HEK293T (cell line): Measurements from ENCODE around the gene SCN3A.

ENCODE experiments used
- CTCF ChIA-PET: fragments of 350-600 bp; formaldehyde crosslinking; extraction: SDS; loops from one replicate; lab custom pipeline; 2021; ENCODE audit warnings: antibody characterized with exemption, inconsistent platforms; lab: Yijun Ruan, JAX
- POLR2A ChIA-PET: fragments of 350-600 bp; formaldehyde crosslinking; extraction: SDS; loops from one replicate; lab custom pipeline; 2020; ENCODE audit warnings: antibody characterized with exemption, inconsistent platforms; lab: Yijun Ruan, JAX
- DNase-seq: peaks from one replicate; pipeline ENCODE4 v3.0.0; 2012; ENCODE audit warnings: mixed read lengths; ENCODE audit errors: extremely low spot score
- ARNT ChIP-seq: fragments of 450-650 bp; IDR thresholded peaks from 2 replicates; pipeline ENCODE4 v1.6.1; 2017; ENCODE audit warnings: mild to moderate bottlenecking
- BHLHE40 ChIP-seq: fragments of 450-650 bp; IDR thresholded peaks from 2 replicates; pipeline ENCODE4 v1.6.1; 2016; ENCODE audit warnings: mild to moderate bottlenecking, moderate library complexity, borderline replicate concordance
- CTBP1 ChIP-seq: fragments of 450-650 bp; IDR thresholded peaks from 2 replicates; pipeline ENCODE4 v1.6.1; 2016; ENCODE audit warnings: borderline replicate concordance
- ELF4 ChIP-seq: fragments of 450-650 bp; IDR thresholded peaks from 2 replicates; pipeline ENCODE4 v1.6.1; 2017; ENCODE audit warnings: antibody characterized with exemption
- FOXA1 ChIP-seq: fragments of 450-650 bp; IDR thresholded peaks from 2 replicates; pipeline ENCODE4 v1.6.1; 2016; ENCODE audit warnings: mild to moderate bottlenecking
- FOXK2 ChIP-seq: fragments of 450-650 bp; IDR thresholded peaks from 2 replicates; pipeline ENCODE4 v1.6.1; 2016; ENCODE audit warnings: mild to moderate bottlenecking
- FOXM1 ChIP-seq: fragments of 450-650 bp; IDR thresholded peaks from 2 replicates; pipeline ENCODE4 v1.6.1; 2017; ENCODE audit warnings: mild to moderate bottlenecking, borderline replicate concordance
- HDGF ChIP-seq: fragments of 450-650 bp; IDR thresholded peaks from 2 replicates; pipeline ENCODE4 v1.6.1; 2017; ENCODE audit warnings: antibody characterized with exemption, borderline replicate concordance
- L3MBTL2 ChIP-seq: fragments of 450-650 bp; conservative IDR thresholded peaks from 2 replicates; pipeline ENCODE4 v1.6.1; 2016; ENCODE audit warnings: mild to moderate bottlenecking
- LEF1 ChIP-seq: fragments of 450-650 bp; IDR thresholded peaks from 2 replicates; pipeline ENCODE4 v1.6.1; 2017; ENCODE audit warnings: mild to moderate bottlenecking, borderline replicate concordance
- NFRKB ChIP-seq: fragments of 450-650 bp; IDR thresholded peaks from 2 replicates; pipeline ENCODE4 v1.6.1; 2016; ENCODE audit warnings: mild to moderate bottlenecking, moderate library complexity
- SP1 ChIP-seq: fragments of 450-650 bp; IDR thresholded peaks from 2 replicates; pipeline ENCODE4 v1.6.1; 2017
- SUZ12 ChIP-seq: fragments of 450-650 bp; IDR thresholded peaks from 2 replicates; pipeline ENCODE4 v1.6.1; 2016; ENCODE audit warnings: mild to moderate bottlenecking
- TARDBP ChIP-seq: fragments of 450-650 bp; IDR thresholded peaks from 2 replicates; pipeline ENCODE4 v1.6.1; 2016
- ZNF384 ChIP-seq: fragments of 450-650 bp; IDR thresholded peaks from 2 replicates; pipeline ENCODE4 v1.6.1; 2016
- TF ChIP-seq, protein P1 (sequence below): fragments of 450-650 bp; IDR thresholded peaks from 2 replicates; pipeline ENCODE4 v1.6.1; 2016

SCN3A gene

DNA sequence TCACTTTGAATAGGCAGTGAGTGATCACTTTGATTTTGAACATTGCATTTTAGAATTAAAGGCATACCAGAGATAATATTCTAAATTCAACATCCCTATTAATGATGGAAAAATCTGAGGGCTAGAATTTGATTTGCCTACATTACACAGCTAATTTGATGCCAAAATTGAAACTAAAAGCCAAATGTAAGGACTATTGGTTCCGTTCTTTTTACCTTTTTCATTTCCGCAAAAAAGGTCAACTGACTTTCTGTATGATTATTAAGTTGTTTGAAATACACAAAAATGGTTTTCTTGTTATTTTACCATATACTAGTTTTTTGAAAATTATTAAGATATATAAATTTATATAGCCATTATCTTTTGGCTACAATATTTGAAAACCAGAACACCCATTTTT is 117.5 kb downstream of the SCN3A start:
- no peak for DNase-seq
- no peak for TF ChIP-seq ELF4
- CTCF ChIA-PET, result no interaction called here
- POLR2A ChIA-PET, result no interaction called here

- ChIA-PET CTCF (no interaction called here), POLR2A (no interaction called here)
- DNase-seq, result no peak
- TF ChIP-seq L3MBTL2 (no peak), FOXM1 (no peak), SP1 (no peak), TARDBP (no peak), ELF4 (no peak), SUZ12 (no peak), ARNT (no peak), LEF1 (no peak), FOXA1 (no peak), NFRKB (no peak), ZNF384 (no peak), BHLHE40 (no peak), FOXK2 (no peak), HDGF (no peak), CTBP1 (no peak)
- TF ChIP-seq, protein P1, sequence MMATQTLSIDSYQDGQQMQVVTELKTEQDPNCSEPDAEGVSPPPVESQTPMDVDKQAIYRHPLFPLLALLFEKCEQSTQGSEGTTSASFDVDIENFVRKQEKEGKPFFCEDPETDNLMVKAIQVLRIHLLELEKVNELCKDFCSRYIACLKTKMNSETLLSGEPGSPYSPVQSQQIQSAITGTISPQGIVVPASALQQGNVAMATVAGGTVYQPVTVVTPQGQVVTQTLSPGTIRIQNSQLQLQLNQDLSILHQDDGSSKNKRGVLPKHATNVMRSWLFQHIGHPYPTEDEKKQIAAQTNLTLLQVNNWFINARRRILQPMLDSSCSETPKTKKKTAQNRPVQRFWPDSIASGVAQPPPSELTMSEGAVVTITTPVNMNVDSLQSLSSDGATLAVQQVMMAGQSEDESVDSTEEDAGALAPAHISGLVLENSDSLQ, result no peak
Measured at GRCh38 chr2:165083326-165083725, 120.5 kb downstream of the SCN3A start.

- ChIA-PET POLR2A (no interaction called here), CTCF (no interaction called here)
- no peak for DNase-seq
- TF ChIP-seq NFRKB (no peak), LEF1 (no peak), BHLHE40 (no peak), FOXK2 (no peak), ZNF384 (no peak), FOXM1 (no peak), FOXA1 (no peak), SUZ12 (no peak), CTBP1 (no peak), HDGF (no peak), ARNT (no peak), ELF4 (no peak), SP1 (no peak), TARDBP (no peak), L3MBTL2 (no peak)
Measured at GRCh38 chr2:165082479-165082878, 121.4 kb downstream of the SCN3A start.

- ChIA-PET POLR2A (no interaction called here), CTCF (no interaction called here)
- no peak for TF ChIP-seq HDGF
- TF ChIP-seq CTBP1, result no peak
- TF ChIP-seq FOXM1, result no peak
- TF ChIP-seq ARNT, result no peak
- no peak for TF ChIP-seq TARDBP
- TF ChIP-seq ELF4, result no peak
- no peak for TF ChIP-seq SP1
- no peak for TF ChIP-seq FOXK2
- TF ChIP-seq, protein P1, result no peak
- no peak for TF ChIP-seq L3MBTL2
- no peak for TF ChIP-seq SUZ12
- TF ChIP-seq LEF1, result no peak
- TF ChIP-seq FOXA1, result no peak
- TF ChIP-seq NFRKB, result no peak
- no peak for TF ChIP-seq ZNF384
- no peak for TF ChIP-seq BHLHE40
- no peak for DNase-seq
Measured at GRCh38 chr2:165081276-165081675, 122.6 kb downstream of the SCN3A start.

DNA sequence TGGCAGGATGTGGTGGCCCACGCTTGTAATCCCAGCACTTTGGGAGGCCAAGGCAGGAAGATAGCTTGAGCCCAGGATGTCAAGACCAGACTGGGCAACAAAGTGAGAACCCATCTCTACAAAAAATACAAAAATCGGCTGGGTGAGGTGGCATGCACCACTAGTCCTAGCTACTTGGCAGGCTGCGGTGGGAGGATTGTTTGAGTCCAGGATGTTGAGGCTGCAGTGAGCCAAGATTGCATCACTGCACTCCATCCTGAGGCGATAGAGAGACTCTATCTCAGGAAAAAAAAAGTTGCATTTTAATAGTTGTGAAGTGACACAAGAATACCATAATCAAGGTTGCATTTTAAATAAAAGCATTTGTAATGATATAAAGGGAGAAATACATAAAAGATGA is 124.4 kb downstream of the SCN3A start:
- ChIA-PET CTCF (no interaction called here), POLR2A (no interaction called here)
- DNase-seq, result no peak
- TF ChIP-seq FOXM1, result no peak
- TF ChIP-seq FOXK2, result no peak

GRCh38 chr2:165078913-165079312 is 124.9 kb downstream of the SCN3A start:
- DNase-seq, result no peak
- POLR2A ChIA-PET, result no interaction called here
- TF ChIP-seq ZNF384, result no peak
- no peak for TF ChIP-seq ELF4
- no peak for TF ChIP-seq HDGF
- TF ChIP-seq, protein P1, result no peak
- no peak for TF ChIP-seq TARDBP
- TF ChIP-seq CTBP1, result no peak
- TF ChIP-seq FOXK2, result no peak
- TF ChIP-seq SUZ12, result no peak
- CTCF ChIA-PET, result no interaction called here

DNA sequence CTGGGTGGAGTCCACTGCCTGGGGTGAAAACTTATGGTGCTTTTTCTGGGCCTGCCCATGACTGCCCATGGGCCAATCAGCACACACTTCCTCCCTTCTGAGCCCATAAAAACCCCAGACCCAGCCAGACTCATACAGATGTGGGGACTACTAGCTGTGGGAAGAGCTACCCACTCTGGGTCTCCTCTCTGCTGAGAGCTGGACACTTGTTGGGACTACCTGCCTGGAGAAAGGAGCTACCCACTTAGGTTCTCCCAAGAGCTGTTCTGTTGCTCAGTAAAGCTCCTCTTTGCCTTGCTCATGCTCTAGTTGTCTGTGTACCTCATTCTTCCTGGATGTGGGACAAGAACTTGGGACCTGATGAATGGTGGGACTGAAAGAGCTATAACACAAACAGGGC is 129.0 kb downstream of the SCN3A start:
- DNase-seq, result no peak
- ChIA-PET CTCF (no interaction called here), POLR2A (no interaction called here)
- TF ChIP-seq, protein P1, result no peak
- TF ChIP-seq SUZ12 (no peak), L3MBTL2 (no peak), SP1 (no peak), ZNF384 (no peak), FOXA1 (no peak), NFRKB (no peak), FOXK2 (no peak), TARDBP (no peak), ARNT (no peak), CTBP1 (no peak), ELF4 (no peak), FOXM1 (no peak), LEF1 (no peak), BHLHE40 (no peak)
